Stimulated activated CD4-positive, alpha-beta T cell treated with anti-CD3 and anti-CD28 coated beads, Interleukin-4, amount 100 ng/mL, for 24 hours (primary cell): ENCODE measurements around the gene ATOH8.

Experiments
- DNase-seq: peaks from one replicate; pipeline ENCODE4 v3.0.0-alpha.2; 2020

ATOH8 gene

GRCh38 chr2:85737961-85738360 lies 15.8 kb upstream of the ATOH8 start:
- no peak for DNase-seq

DNA sequence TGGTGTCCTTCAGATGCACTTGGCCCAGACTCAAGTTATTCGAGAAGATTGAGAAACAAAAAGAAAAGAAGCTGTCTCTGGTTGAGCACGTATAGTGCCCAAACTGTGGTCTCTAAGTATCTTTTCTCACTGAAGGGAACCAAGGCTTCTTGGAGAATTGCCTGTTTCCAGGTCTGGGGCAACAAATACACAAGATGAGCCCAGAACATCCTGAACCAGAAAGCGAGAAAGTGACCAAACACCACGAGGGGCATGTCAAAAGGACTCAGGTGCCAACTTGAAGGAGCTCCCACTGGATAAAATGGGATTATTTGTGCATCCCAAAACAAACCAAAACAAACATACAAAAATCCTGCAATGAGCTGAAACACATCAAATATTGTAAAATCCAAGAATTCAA lies 13.6 kb upstream of the ATOH8 start:
- DNase-seq: no peak

GRCh38 chr2:85741211-85741832 lies 12.5 kb upstream of the ATOH8 start:
- no peak for DNase-seq

DNA sequence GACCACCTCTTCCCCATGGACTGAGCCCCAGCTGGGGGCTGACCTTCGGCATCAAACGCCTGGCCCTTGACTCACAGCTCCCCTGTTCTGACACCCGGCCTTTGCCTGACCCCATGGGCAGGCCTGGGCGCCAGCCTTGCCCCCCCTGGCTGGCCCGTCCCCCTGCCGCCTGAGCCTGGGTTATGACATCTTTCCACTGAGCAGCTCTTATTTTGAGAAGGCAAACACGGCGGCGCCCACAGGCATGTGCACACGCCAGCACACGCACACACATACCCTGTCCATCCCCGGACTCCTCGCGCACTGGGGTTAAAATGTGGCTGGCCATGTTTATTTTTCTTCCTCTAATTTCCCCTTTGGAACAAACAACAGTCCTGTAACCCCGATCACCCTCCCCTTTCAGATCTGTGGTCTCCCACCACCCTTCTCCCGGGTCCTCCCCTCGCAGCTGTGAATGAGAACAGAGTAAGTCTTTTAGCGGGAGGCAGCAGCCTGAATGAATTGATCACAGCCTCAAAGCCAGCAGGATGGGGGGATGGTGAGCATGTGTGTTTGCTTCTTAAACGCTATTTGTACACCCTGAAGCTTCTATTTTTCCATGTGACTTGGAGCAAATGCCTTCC lies 11.8 kb upstream of the ATOH8 start:
- no peak for DNase-seq

GRCh38 chr2:85743304-85743978 lies 10.3 kb upstream of the ATOH8 start:
- DNase-seq: no peak

GRCh38 chr2:85744055-85744454 lies 9.7 kb upstream of the ATOH8 start:
- DNase-seq: no peak

- no peak for DNase-seq
Observed at GRCh38 chr2:85744741-85745601, 8.8 kb upstream of the ATOH8 start.

GRCh38 chr2:85745619-85746018 lies 8.2 kb upstream of the ATOH8 start:
- DNase-seq: no peak

DNA sequence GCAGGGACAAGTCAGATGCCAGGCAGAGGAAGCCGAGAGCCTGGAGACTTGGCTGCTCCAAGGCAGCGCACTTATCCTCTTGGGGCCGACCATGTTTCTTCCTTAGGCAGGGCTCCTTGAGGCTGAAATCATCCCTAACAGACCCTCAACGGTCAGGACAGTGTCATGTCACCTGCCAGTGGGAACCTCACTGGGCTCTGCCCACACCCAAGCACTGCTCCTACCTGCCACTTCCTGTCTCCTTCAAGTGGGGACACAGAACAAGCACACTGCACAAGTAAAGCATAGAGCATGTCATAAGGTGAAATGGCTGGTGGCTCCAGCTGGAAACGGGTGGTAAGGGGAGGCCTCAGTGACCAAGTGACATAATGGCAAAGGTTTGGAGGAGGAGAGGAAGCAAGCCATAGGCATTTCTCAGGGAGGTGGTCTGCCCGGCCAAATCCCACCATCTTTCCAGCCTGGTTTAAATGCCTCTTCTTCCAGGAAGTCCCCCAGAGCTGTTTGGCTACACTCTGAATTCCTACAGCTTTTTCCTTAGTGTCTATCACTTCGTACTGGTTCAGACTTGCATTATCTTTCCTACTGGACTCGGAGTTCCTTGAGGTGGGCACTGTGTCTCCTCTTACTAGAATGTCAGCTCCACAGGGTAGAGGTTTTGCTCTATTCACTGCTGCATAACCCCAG lies 7.3 kb upstream of the ATOH8 start:
- DNase-seq: no peak

- no peak for DNase-seq
Observed at GRCh38 chr2:85747441-85747840, 6.3 kb upstream of the ATOH8 start.

- DNase-seq: no peak
Observed at GRCh38 chr2:85748039-85748734, 5.6 kb upstream of the ATOH8 start.

DNA sequence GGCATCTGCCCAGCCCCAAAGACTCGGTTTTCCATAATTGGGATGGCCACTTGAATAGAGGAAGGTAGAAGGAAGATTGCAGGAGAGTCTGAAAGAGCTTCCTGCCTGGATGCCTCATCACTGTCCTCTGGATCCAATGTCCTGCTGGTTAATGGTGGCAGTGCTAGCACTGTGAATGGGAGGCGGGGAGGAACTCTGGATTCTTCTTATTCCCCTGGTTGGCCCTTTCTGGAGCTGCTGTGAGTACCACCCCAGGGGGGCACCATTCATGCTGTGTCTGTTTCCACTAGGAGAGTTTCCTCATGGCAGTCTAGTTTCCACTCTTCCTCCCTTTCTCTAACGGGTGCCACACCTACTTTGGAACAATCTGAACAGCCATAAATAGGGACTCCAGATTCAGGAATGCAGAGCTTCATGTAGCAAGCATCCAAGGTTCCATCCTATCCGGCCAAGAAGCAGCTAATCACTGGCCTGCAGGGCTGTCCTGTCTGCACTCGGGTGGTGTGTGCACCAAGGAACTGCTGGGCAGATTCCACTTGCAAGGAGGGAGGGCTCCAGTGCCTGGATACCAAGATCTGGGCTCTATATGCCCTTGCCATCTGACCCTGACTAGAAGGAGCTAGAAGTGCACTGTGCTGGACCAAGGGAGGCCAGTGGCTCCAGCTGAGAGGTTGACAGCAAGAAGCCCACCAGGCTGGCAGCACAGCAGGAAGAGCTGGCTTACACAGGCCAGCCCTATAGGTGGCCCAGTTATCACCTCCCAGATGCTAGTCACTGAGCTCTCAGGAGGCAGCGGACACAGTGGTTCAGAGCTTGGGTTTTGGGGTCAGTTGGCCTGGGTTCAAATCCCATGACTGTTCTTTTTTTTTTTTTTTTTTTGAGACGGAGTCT lies 4.6 kb upstream of the ATOH8 start:
- no peak for DNase-seq

DNA sequence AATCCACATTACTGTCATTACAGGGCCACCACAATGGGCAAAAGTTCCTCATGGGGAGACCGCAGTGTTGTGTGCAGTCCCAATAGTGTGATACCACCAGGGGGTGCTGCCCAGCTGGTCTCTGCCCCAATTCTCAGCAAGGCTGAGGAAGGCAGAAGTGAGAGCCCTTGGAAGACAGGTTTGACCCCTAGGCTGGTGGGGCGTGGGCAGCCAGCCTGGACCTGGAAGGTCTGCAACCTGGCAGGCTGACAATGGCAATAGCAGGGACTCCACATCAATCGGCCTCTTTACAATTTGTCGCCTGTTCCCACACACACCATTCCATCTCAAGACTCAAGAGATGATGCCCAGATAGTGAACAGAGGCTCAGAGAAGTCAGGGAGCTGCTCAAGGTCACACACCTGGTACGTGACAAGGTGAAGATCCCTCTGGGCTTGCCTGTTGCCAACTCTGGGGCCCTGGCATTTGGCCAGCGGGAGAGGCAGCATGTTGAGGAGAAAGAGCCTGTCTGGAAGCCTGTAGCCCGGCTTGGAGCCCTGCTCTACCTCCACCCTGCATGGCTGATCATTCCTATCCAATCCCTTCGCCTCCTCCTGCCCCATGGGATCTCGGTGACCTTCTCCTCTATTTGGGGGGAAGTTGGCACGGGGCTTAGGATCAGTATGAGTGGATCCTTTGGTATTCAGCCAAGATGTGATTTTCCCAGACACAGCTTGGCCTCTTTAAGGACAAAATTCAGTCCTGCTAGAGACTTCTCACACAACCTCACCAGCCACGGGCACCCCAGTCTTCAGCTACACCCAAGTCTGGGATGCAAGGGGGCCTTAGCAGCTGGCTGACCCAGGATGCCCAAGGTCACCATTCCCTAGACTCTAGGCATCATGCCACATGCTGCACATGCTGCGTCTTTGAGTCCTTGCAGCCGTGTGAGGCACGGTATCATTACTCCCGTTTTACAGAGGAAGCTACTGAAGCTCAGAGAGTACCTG lies 2.9 kb upstream of the ATOH8 start:
- DNase-seq: peak; percentile 57

DNA sequence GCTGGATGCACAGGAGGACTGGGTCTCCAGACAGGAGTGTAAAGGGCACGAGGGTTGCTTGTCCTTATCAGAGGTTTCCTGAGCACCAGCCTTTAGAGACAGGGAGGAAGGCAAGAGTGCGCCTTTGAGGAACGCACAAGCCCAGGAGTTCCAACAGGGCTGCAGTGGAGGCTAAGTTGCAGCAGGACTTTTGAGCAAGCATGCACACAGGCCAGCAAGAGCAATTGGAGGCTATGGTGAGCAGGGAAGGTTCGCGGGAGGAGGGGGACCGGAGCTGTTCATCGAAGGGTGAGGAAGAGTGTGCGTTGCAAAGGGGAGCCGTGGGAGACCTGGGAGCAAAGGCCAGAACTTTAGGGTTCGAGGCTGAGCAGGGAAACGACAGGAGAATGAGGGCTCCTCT lies 2.2 kb upstream of the ATOH8 start:
- no peak for DNase-seq

GRCh38 chr2:85753035-85753524 lies 711 bp upstream of the ATOH8 start:
- DNase-seq: no peak

DNA sequence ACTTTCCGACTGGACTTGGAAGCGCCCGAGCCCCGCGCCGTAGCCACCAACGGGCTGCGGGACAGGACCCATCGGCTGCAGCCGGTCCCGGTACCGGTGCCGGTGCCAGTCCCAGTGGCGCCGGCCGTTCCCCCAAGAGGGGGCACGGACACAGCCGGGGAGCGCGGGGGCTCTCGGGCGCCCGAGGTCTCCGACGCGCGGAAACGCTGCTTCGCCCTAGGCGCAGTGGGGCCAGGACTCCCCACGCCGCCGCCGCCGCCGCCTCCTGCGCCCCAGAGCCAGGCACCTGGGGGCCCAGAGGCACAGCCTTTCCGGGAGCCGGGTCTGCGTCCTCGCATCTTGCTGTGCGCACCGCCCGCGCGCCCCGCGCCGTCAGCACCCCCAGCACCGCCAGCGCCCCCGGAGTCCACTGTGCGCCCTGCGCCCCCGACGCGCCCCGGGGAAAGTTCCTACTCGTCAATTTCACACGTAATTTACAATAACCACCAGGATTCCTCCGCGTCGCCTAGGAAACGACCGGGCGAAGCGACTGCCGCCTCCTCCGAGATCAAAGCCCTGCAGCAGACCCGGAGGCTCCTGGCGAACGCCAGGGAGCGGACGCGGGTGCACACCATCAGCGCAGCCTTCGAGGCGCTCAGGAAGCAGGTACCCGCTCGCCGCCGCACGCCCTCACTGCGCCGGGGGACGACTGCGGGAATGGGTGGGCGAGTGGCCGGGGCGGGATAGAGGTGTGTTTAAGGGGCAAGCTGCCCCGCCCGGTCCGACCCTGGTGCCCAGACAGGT lies 713 bp downstream of the ATOH8 start:
- peak; percentile 21 for DNase-seq

DNA sequence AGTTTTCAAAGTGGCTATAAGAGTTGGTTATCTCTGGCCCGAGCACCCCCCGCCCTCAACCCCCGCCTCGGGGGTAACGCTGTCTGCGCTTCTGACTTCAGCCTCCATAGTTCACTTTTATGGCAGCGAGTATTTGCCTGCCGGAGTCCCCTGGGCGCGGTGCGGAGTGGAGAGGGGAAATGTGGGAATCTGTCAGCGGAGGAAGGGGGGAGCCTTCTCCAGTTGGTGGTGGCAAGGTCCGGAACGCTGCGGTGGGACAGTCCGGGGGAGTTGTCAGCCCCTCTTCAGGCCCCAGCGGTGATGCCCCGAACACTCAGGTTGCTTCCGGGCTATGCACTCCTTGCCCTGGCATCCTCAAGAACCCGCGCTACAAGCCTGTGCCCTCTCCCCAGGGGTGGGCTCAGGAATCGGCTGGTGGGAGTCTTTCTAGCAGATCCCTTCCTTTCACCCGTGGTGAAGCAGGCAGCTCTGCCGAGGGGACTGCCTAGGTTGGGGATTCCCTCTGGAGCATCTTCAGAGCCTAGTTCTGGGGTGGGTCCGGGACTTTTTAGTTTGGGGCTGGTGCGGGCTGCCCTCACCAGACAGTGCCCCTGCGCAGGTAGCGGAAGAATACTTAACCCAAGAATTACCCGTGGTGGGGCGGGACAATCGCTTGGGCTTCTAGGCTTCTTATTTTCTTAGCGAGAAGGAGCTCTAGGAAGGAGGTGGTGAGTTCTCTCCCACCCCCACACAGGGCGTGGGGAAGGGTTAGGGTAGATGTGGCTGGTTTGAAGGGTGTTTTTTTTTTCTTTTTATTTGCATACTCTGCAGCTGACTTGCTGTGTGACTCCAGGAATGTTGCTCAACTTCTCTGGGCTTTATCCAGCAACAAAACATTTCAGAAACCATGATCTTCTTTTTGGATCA lies 1.6 kb downstream of the ATOH8 start:
- no peak for DNase-seq

DNA sequence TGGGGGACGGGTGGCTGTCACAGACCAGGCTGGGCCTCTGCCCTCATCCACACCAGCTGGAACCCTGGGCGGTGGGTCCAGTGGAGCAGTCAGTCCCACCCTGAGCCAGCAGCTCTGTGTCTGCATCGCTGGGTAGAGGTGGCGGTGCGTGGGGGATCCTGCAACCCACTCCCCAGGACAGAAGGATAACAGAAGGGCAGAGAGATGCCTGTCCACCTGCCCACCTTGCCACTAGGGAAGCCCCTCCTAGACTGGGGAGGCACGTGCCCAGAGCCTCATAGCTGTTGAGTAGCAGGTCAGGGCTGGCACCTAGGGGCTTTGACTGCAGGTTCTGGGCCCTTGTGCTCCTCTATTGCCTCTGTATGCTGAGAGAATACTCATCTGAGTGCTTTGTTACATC lies 2.4 kb downstream of the ATOH8 start:
- DNase-seq: no peak
